Spleen (tissue), 11 donors: ENCODE measurements around the gene RIPOR2. TPM values are rescaled to one million over a fixed set of nuclear protein-coding genes. Genes with fewer than 3 reads are reported as not detected.
A peak's percentile ranks its signal among the peaks of the same experiment; 100 is the strongest.

Experiments
- DNase-seq: peaks from one replicate; pipeline ENCODE4 v3.0.0-alpha.2; 2020
- H3K27ac ChIP-seq, 8 donors: fragments of 200-600 bp; sonication (generic) in 7 of 8; 1 replicate in 4 of 8; 2 replicates in 4 of 8; pipeline versions ENCODE4 v1.5.0 to v1.8.0; 2016 to 2021; ENCODE audit warnings: inconsistent platforms in 4 of 8, mild to moderate bottlenecking in 4 of 8, moderate library complexity in 1 of 8
- H3K27me3 ChIP-seq, 7 donors: fragments of 200-600 bp; sonication (generic) in 6 of 7; replicated peaks in 1 of 7; 1 replicate in 4 of 7; 2 replicates in 3 of 7; pipeline versions ENCODE4 v1.5.0 to v1.8.0; 2016 to 2021; ENCODE audit warnings: inconsistent platforms in 3 of 7, mild to moderate bottlenecking in 1 of 7
- H3K36me3 ChIP-seq, 6 donors: fragments of 200-600 bp; sonication (generic) in 5 of 6; 1 replicate in 4 of 6; 2 replicates in 2 of 6; pipeline versions ENCODE4 v1.5.0 to v1.8.0; 2016 to 2021; ENCODE audit warnings: inconsistent platforms in 2 of 6
- H3K4me1 ChIP-seq, 6 donors: fragments of 200-600 bp; sonication (generic) in 5 of 6; 1 replicate in 3 of 6; 2 replicates in 3 of 6; pipeline versions ENCODE4 v1.5.0 to v1.8.0; 2016 to 2021; ENCODE audit warnings: inconsistent platforms in 3 of 6
- H3K4me3 ChIP-seq, 8 donors: fragments of 200-600 bp; sonication (generic) in 7 of 8; 1 replicate in 4 of 8; 2 replicates in 4 of 8; pipeline versions ENCODE4 v1.5.0 to v1.8.0; 2016 to 2021; ENCODE audit warnings: inconsistent platforms in 4 of 8, mild to moderate bottlenecking in 4 of 8, moderate library complexity in 2 of 8
- H3K9me3 ChIP-seq, 8 donors: fragments of 200-600 bp; sonication (generic) in 7 of 8; 1 replicate in 4 of 8; 2 replicates in 4 of 8; pipeline versions ENCODE4 v1.5.0 to v1.8.0; 2016 to 2021; ENCODE audit warnings: inconsistent platforms in 4 of 8
- POLR2A ChIP-seq, 3 donors: fragments of 450-650 bp; IDR thresholded peaks; one replicate each; pipeline ENCODE4 v1.5.1; 2017; ENCODE audit warnings: antibody characterized with exemption in 3 of 3, mild to moderate bottlenecking in 1 of 3
- POLR2AphosphoS5 ChIP-seq, 3 donors: sonication (generic); formaldehyde crosslinking; IDR thresholded peaks; one replicate each; pipeline ENCODE4 v1.5.1; 2017; ENCODE audit warnings: antibody characterized with exemption in 3 of 3
- WGBS, 5 donors: extraction: QIAGEN DNeasy Blood & Tissue Kit in 3 of 5; methylation state at CpG; one replicate each; pipeline versions ENCODE4 v1.1.5 to v1.1.7; 2013 to 2018; 5-methylcytosine and 5-hydroxymethylcytosine counted together
- intact Hi-C: fragments of 100-400 bp; cut with DNase I; formaldehyde crosslinking; loops from one replicate; pipeline ENCODE4 v1.15.0; 2023; ENCODE audit warnings: low total_unique reads
- polyA plus RNA-seq, 3 donors: library from polyadenylated mRNA; stranded (reverse); fragments of 200-250 nt; gene quantifications; one replicate each; pipeline ENCODE4 v1.2.1, GENCODE V29; 2013
- total RNA-seq, 7 donors: library from RNA; depleted of rRNA in 3 of 7; stranded (reverse); fragments of >200 nt in 3 of 7; fragmentation: NEBNext Ultra II Directional in 4 of 7; extraction: Animal tissue kit (Norgen Biotek cat#: 25700) in 4 of 7; gene quantifications; one replicate each; pipeline versions ENCODE4 v1.1.0 to v1.2.1, GENCODE V29; 2016 to 2021
- TF ChIP-seq, protein P1 (sequence below), 11 experiments: fragments of 200-600 bp in 7 of 11; fragments of 450-650 bp in 4 of 11; sonication (generic) in 4 of 11; IDR thresholded peaks in 8 of 11; conservative IDR thresholded peaks in 3 of 11; 1 replicate in 7 of 11; 2 replicates in 4 of 11; pipeline versions ENCODE4 v1.4.0 to v1.8.0; 2016 to 2021; ENCODE audit warnings: antibody characterized with exemption in 11 of 11, inconsistent platforms in 4 of 11, mild to moderate bottlenecking in 1 of 11
- donor health status: healthy with polysubstance abuse.
- donor health status: DM: no; HTN: no; CAD: no; lungs with moderate emphysema.
- donor health status: DM: no; HTN: no; CAD: no.
- donor health status: Bipolar disorder and iron deficiency.
- donor health status: healthy.
- donor health status: DM: no; HTN: no; CAD: no.
- donor health status: DM: yes; HTN: yes; CAD: no.

RIPOR2 gene
- total and polyA plus RNA-seq, 10 donors: 40.6 to 247 (median 147) TPM

DNA sequence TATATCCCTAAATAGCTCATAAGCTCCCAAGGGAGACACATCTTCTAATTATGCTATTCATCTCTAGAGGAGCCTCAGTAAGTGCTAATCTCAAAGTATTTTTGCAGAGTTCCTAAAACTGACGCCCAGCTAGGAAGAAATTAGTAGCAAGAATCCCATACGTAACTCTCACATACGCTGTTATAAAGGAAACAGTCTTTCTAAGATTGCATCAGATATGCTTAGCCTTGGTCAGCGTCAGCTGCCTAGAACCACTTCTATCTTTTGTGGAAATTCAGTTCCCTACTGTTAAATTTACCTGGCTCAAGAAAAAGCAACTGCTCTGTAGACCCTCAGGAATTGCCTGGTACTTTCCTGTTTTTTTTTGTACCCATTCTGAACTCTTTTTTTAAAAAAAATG is 13.6 kb downstream of the RIPOR2 start:
- peak overlapping the region in 1 of 8 donors; percentile 11 for H3K4me3 ChIP-seq
- H3K27me3 ChIP-seq: no peaks in the 10 kb centered on the region
- peaks cover 33 to 96% (median 90%) of the 10 kb centered on the region in 6 donors for H3K4me1 ChIP-seq
- 39 to 76% (median 49%) methylated on average over 4 of the region's 4 CpGs for WGBS, 5 donors
- no peak for TF ChIP-seq POLR2A (IDR thresholded peaks at IDR 0.05)
- TF ChIP-seq, protein P1, sequence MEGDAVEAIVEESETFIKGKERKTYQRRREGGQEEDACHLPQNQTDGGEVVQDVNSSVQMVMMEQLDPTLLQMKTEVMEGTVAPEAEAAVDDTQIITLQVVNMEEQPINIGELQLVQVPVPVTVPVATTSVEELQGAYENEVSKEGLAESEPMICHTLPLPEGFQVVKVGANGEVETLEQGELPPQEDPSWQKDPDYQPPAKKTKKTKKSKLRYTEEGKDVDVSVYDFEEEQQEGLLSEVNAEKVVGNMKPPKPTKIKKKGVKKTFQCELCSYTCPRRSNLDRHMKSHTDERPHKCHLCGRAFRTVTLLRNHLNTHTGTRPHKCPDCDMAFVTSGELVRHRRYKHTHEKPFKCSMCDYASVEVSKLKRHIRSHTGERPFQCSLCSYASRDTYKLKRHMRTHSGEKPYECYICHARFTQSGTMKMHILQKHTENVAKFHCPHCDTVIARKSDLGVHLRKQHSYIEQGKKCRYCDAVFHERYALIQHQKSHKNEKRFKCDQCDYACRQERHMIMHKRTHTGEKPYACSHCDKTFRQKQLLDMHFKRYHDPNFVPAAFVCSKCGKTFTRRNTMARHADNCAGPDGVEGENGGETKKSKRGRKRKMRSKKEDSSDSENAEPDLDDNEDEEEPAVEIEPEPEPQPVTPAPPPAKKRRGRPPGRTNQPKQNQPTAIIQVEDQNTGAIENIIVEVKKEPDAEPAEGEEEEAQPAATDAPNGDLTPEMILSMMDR (IDR thresholded peaks at IDR 0.05 in 8 of 11, conservative IDR thresholded peaks at IDR 0.05 in 3 of 11): no peak
- no peak for TF ChIP-seq POLR2AphosphoS5 (IDR thresholded peaks at IDR 0.05)
- intact Hi-C loops: no loop called here
- no peaks in the 10 kb centered on the region for H3K9me3 ChIP-seq
- peak overlapping the region in 4 of 8 donors; percentile 32 to 73 (median 65) for H3K27ac ChIP-seq
- peaks cover 0 to 67% (median 0%) of the 10 kb centered on the region in 6 donors for H3K36me3 ChIP-seq
- no peak for DNase-seq

DNA sequence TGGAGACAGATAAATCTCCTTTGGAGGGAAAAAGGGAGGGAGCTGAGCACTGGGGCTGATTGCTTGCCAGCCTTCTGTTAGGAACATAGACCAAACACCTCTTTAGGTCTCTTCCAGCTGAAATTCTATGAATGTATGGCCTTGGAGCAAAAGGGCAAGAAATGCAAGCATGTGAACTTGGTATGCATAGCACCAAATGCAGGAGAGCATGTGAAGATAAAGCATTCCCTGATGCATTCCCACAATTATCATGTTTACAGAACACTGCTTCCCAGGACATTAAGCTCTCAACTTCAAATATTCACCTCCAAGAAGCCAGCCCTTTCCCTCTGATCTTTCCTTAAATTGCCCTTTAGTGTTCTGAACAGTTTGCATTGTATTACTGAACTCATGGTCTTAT is 15.6 kb downstream of the RIPOR2 start:
- H3K4me1 ChIP-seq: peaks cover 33 to 100% (median 90%) of the 10 kb centered on the region in 6 donors
- peak overlapping the region in 1 of 8 donors; percentile 38 for H3K4me3 ChIP-seq
- no peaks in the 10 kb centered on the region for H3K9me3 ChIP-seq
- no peak for DNase-seq
- no peak for TF ChIP-seq POLR2A (IDR thresholded peaks at IDR 0.05)
- no peak for TF ChIP-seq POLR2AphosphoS5 (IDR thresholded peaks at IDR 0.05)
- TF ChIP-seq, protein P1 (IDR thresholded peaks at IDR 0.05 in 8 of 11, conservative IDR thresholded peaks at IDR 0.05 in 3 of 11): no peak
- H3K36me3 ChIP-seq: peaks cover 0 to 83% (median 3%) of the 10 kb centered on the region in 6 donors
- H3K27me3 ChIP-seq: no peaks in the 10 kb centered on the region
- intact Hi-C loops: no loop called here
- H3K27ac ChIP-seq: peak overlapping the region in 4 of 8 donors; percentile 50 to 71 (median 56)

DNA sequence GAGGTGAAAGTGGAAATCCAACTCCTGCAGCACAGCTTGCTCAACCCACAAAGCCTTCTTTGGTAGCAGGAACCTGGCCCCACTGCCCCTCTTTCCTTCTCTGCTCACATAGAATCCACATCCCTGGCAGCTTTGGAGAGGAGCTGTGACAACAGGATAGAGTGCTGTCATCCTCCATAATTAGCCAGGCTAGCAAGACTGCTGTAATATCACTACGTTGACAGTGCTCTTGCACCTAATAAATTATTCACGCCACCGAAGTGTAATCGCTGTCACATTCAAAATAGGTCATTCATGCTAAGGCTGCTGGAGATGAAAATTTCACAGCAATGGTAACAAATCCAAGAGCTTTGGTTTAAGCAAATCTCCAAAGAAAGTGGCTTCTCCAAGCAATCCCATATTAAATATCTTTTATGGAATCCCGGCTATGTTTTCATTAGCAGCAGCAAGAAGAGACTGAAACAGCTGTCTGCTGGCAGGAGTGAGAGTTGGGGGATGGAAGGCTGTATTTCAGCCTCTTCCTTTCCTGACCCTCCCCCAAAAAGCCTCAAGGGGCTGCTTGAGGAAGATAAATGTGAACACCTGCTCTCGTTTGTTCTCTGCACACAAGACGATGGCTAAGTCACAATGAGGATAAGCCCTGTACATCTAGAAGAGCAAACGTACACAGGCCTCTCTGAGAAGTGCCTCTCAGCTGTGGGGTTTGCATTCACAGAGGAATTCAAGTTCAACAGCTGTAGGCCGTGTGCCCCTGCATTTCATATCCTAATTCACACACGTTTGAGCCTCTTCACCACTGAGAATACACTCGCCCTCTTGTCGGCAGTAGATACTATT is 16.5 kb downstream of the RIPOR2 start:
- Histone ChIP-seq H3K36me3 (peaks cover 0 to 87% (median 3%) of the 10 kb centered on the region in 6 donors), H3K9me3 (no peaks in the 10 kb centered on the region), H3K27ac (peak overlapping the region in 7 of 8 donors; percentile 1 to 71 (median 50)), H3K4me3 (peak overlapping the region in 3 of 8 donors; percentile 8 to 38 (median 13)), H3K4me1 (peaks cover 29 to 100% (median 89%) of the 10 kb centered on the region in 6 donors), H3K27me3 (no peaks in the 10 kb centered on the region)
- DNase-seq: no peak
- no peak for TF ChIP-seq POLR2A (IDR thresholded peaks at IDR 0.05)
- TF ChIP-seq, protein P1 (IDR thresholded peaks at IDR 0.05 in 8 of 11, conservative IDR thresholded peaks at IDR 0.05 in 3 of 11): no peak
- peak in 1 of 3 donors; percentile 41 for TF ChIP-seq POLR2AphosphoS5 (IDR thresholded peaks at IDR 0.05)
- 28 to 47% (median 41%) methylated on average over 12 of the region's 12 CpGs for WGBS, 5 donors
- intact Hi-C loops: no loop called here

DNA sequence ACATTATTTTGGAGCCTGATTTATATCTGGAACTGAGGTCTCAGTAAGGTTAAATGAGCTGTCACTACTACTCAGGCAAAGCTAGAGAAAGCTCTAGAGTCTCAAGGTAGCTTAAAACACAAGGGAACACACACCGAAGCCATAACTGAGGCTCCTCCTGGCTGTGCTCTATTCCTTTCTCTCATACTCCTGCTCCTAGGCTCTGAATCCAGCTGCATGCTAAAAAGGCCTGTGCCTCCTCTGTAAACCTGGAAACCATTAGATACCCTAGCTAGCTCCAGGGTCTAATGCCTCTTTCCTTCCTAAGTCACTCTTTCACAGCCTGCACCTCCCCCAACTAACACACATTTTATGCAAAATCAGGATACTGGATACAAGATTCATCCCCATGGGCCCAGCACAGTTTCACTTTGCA is 17.1 kb downstream of the RIPOR2 start:
- Histone ChIP-seq H3K36me3 (peaks cover 0 to 87% (median 3%) of the 10 kb centered on the region in 6 donors), H3K4me1 (peaks cover 29 to 100% (median 89%) of the 10 kb centered on the region in 6 donors), H3K27ac (peak overlapping the region in 6 of 8 donors; percentile 1 to 71 (median 52)), H3K27me3 (no peaks in the 10 kb centered on the region), H3K4me3 (peak overlapping the region in 1 of 8 donors; percentile 38), H3K9me3 (no peaks in the 10 kb centered on the region)
- WGBS, 5 donors: 60 to 88% (median 67%) methylated on average over 1 of the region's 1 CpG
- DNase-seq: no peak
- intact Hi-C loops: no loop called here
- TF ChIP-seq, protein P1 (IDR thresholded peaks at IDR 0.05 in 8 of 11, conservative IDR thresholded peaks at IDR 0.05 in 3 of 11): no peak
- TF ChIP-seq POLR2A (IDR thresholded peaks at IDR 0.05) (no peak), POLR2AphosphoS5 (IDR thresholded peaks at IDR 0.05) (no peak)
